HepG2 (cell line): Measurements from ENCODE around the gene CDC123. TPM values are rescaled to one million over a fixed set of nuclear protein-coding genes. Genes with fewer than 3 reads are reported as not detected.

Experiments
- ATAC-seq: fragments of 200-7000 bp; cut with Tn5 transposase; 3 replicates; pipeline ENCODE4 v1.9.1; 2020; ENCODE audit warnings: mild to moderate bottlenecking, moderate library complexity
- BruUV-seq: library from RNA; stranded (reverse); fragments of 400-500 nt; replicated peaks from 2 replicates; lab custom pipeline; 2021; lab: Mats Ljungman, UMichigan
- CTCF ChIA-PET: fragments of 300-600 bp; formaldehyde crosslinking; extraction: SDS; loops from one replicate; lab custom pipeline; 2021; ENCODE audit warnings: low total read pairs, inconsistent platforms, low intra/inter-chr PET ratio; lab: Yijun Ruan, JAX
- POLR2A ChIA-PET: fragments of 350-600 bp; sonication (Branson Sonifier 250); formaldehyde crosslinking; loops from one replicate; lab custom pipeline; 2020; ENCODE audit warnings: antibody characterized with exemption, inconsistent platforms; lab: Yijun Ruan, JAX
- DNase-seq: peaks from one replicate; pipeline ENCODE4 v3.0.0-alpha.2; 2015; ENCODE audit warnings: low spot score
- FAIRE-seq: peaks from 3 replicates; lab custom pipeline; 2011; peaks lifted over from hg19 to GRCh38; lab: Jason Lieb, UNC
- H2AFZ ChIP-seq: one replicate; pipeline ENCODE4 v1.6.1; 2011; ENCODE audit warnings: low read length, inconsistent platforms
- H3K27ac ChIP-seq: fragments of 300-600 bp; 3 replicates; pipeline ENCODE4 v1.8.0; 2011; ENCODE audit warnings: mixed run types, mild to moderate bottlenecking, mixed read lengths, low read length, inconsistent platforms; ENCODE audit not compliant: insufficient read depth; ENCODE audit errors: extremely low read length
- H3K27me3 ChIP-seq, 2 experiments: fragments of 200-600 bp in 1 of 2; 2 replicates in 1 of 2; 3 replicates in 1 of 2; pipeline versions ENCODE4 v1.6.0 to v1.8.0; 2011; ENCODE audit warnings: low read length in 2 of 2, mild to moderate bottlenecking in 2 of 2, moderate library complexity in 2 of 2, inconsistent platforms in 1 of 2; ENCODE audit not compliant: insufficient read depth in 2 of 2, control insufficient read depth in 1 of 2
- H3K36me3 ChIP-seq, 2 experiments: fragments of 200-600 bp in 1 of 2; replicated peaks in 1 of 2; 2 replicates in 1 of 2; 3 replicates in 1 of 2; pipeline versions ENCODE4 v1.5.1 to v1.8.0; 2011; ENCODE audit warnings: low read length in 2 of 2, inconsistent platforms in 1 of 2; ENCODE audit not compliant: insufficient read depth in 2 of 2, control insufficient read depth in 1 of 2
- H3K4me1 ChIP-seq: 2 replicates; pipeline ENCODE4 v1.5.1; 2012; ENCODE audit warnings: low read length, inconsistent platforms; ENCODE audit not compliant: insufficient read depth
- H3K4me2 ChIP-seq: 2 replicates; pipeline ENCODE4 v1.6.0; 2011; ENCODE audit warnings: low read depth, low read length, inconsistent platforms
- H3K4me3 ChIP-seq, 3 experiments: fragments of 200-600 bp in 1 of 3; sonication (generic), shearing (Covaris generic) in 1 of 3; replicated peaks in 1 of 3; 2 replicates each; pipeline ENCODE4 v1.5.1; 2011 to 2016; ENCODE audit warnings: low read length in 3 of 3, inconsistent platforms in 2 of 3, low read depth in 2 of 3, mild to moderate bottlenecking in 2 of 3, control low read depth in 1 of 3, mixed read lengths in 1 of 3; ENCODE audit not compliant: insufficient read depth in 1 of 3
- H3K79me2 ChIP-seq: one replicate; pipeline ENCODE4 v1.6.1; 2011; ENCODE audit warnings: low read length, inconsistent platforms; ENCODE audit not compliant: insufficient read depth
- H3K9ac ChIP-seq: 2 replicates; pipeline ENCODE4 v1.6.0; 2011; ENCODE audit warnings: mild to moderate bottlenecking, low read depth, low read length, inconsistent platforms; ENCODE audit not compliant: insufficient read depth
- H3K9me3 ChIP-seq: 2 replicates; pipeline ENCODE4 v1.5.1; 2012; ENCODE audit warnings: mild to moderate bottlenecking, low read length
- H4K20me1 ChIP-seq: 2 replicates; pipeline ENCODE4 v1.6.0; 2011; ENCODE audit warnings: inconsistent platforms, mild to moderate bottlenecking, low read length, moderate library complexity; ENCODE audit not compliant: insufficient read depth
- CEBPB ChIP-seq: IDR thresholded peaks from 2 replicates; pipeline ENCODE4 v1.6.1; 2011; ENCODE audit warnings: low read depth, low read length, improper control_type of control experiment, borderline replicate concordance
- KDM2A ChIP-seq: sonication (generic); formaldehyde crosslinking; IDR thresholded peaks from 2 replicates; pipeline ENCODE4 v1.4.0; 2020; ENCODE audit warnings: low read depth, missing genetic modification reagents, borderline replicate concordance
- KLF11 ChIP-seq: IDR thresholded peaks from 2 replicates; pipeline ENCODE4 v1.6.1; 2016; ENCODE audit warnings: missing compliant biosample characterization
- NCOA1 ChIP-seq: sonication (generic); formaldehyde crosslinking; IDR thresholded peaks from 2 replicates; pipeline ENCODE4 v1.9.0; 2021; ENCODE audit warnings: missing genetic modification reagents
- NONO ChIP-seq, 2 experiments: fragments of 450-650 bp in 1 of 2; sonication (generic) in 1 of 2; formaldehyde crosslinking in 1 of 2; IDR thresholded peaks in 1 of 2; conservative IDR thresholded peaks in 1 of 2; 2 replicates each; pipeline versions ENCODE4 v1.6.1 to v1.8.0; 2017 to 2022; ENCODE audit warnings: mild to moderate bottlenecking in 1 of 2, missing genetic modification reagents in 1 of 2, moderate library complexity in 1 of 2
- PHF21A ChIP-seq: sonication (generic); formaldehyde crosslinking; IDR thresholded peaks from 2 replicates; pipeline ENCODE4 v1.5.0; 2020; ENCODE audit warnings: mild to moderate bottlenecking, missing genetic modification reagents
- REL ChIP-seq: sonication (generic); formaldehyde crosslinking; conservative IDR thresholded peaks from 2 replicates; pipeline ENCODE4 v1.8.0; 2022; ENCODE audit warnings: mild to moderate bottlenecking, missing genetic modification reagents, moderate library complexity
- USF2 ChIP-seq, 2 experiments: sonication (generic) in 1 of 2; formaldehyde crosslinking in 1 of 2; IDR thresholded peaks; 2 replicates each; pipeline versions ENCODE4 v1.5.1 to v1.6.1; 2011 to 2020; ENCODE audit warnings: borderline replicate concordance in 1 of 2, low read depth in 1 of 2, low read length in 1 of 2, mild to moderate bottlenecking in 1 of 2, missing genetic modification reagents in 1 of 2, moderate library complexity in 1 of 2
- ZBTB14 ChIP-seq: sonication (generic); formaldehyde crosslinking; IDR thresholded peaks from 2 replicates; pipeline ENCODE4 v1.4.0; 2020; ENCODE audit warnings: missing genetic modification reagents
- ZNF121 ChIP-seq: sonication (generic); formaldehyde crosslinking; IDR thresholded peaks from 2 replicates; pipeline ENCODE4 v1.5.0; 2020; ENCODE audit warnings: mild to moderate bottlenecking, missing genetic modification reagents
- ZNF124 ChIP-seq: sonication (generic); formaldehyde crosslinking; IDR thresholded peaks from 2 replicates; pipeline ENCODE4 v1.4.0; 2020; ENCODE audit warnings: missing genetic modification reagents
- ZNF530 ChIP-seq: sonication (generic); formaldehyde crosslinking; IDR thresholded peaks from 2 replicates; pipeline ENCODE4 v1.5.0; 2020; ENCODE audit warnings: low read depth, mild to moderate bottlenecking, missing genetic modification reagents
- ZNF569 ChIP-seq: sonication (generic); formaldehyde crosslinking; IDR thresholded peaks from 2 replicates; pipeline ENCODE4 v1.5.0; 2020; ENCODE audit warnings: mild to moderate bottlenecking, missing genetic modification reagents, moderate library complexity, borderline replicate concordance
- ZNF703 ChIP-seq: sonication (generic); formaldehyde crosslinking; IDR thresholded peaks from 2 replicates; pipeline ENCODE4 v1.5.1; 2020; ENCODE audit warnings: missing genetic modification reagents, mild to moderate bottlenecking, moderate library complexity, borderline replicate concordance
- ZNF841 ChIP-seq: sonication (generic); formaldehyde crosslinking; IDR thresholded peaks from 2 replicates; pipeline ENCODE4 v1.8.1; 2023; ENCODE audit warnings: missing genetic modification reagents, borderline replicate concordance
- ZSCAN22 ChIP-seq: sonication (generic); formaldehyde crosslinking; IDR thresholded peaks from 2 replicates; pipeline ENCODE4 v1.4.0; 2020; ENCODE audit warnings: mild to moderate bottlenecking, missing genetic modification reagents
- WGBS: methylation state at CpG from one replicate; pipeline ENCODE4 v1.1.6; 2017; ENCODE audit warnings: low lambda C conversion rate; 5-methylcytosine and 5-hydroxymethylcytosine counted together
- in situ Hi-C: cut with HindIII; loops from 2 replicates; pipeline ENCODE4 v1.10.0; 2017; ENCODE audit warnings: low pct_unique_long_range_greater_than_20kb; ENCODE audit not compliant: extremely low pct_ligation_motif_present
- intact Hi-C: fragments of 100-400 bp; cut with micrococcal nuclease; formaldehyde crosslinking; loops from one replicate; pipeline ENCODE4 v1.10.0; 2022; ENCODE audit not compliant: unreplicated experiment
- polyA plus RNA-seq, 8 experiments: library from polyadenylated mRNA; depleted of rRNA in 3 of 8; stranded (reverse) in 7 of 8; unstranded in 1 of 8; fragments of >200 nt; fragmentation: Illumina TruSeq in 4 of 8; extraction: Trizol in 4 of 8; gene quantifications; 2 replicates each; pipeline versions ENCODE4 v1.2.1 to v1.2.3, GENCODE V29; 2011 to 2016; ENCODE audit warnings: low read depth in 4 of 8, missing spikeins in 1 of 8, mixed read lengths in 1 of 8; ENCODE audit not compliant: insufficient read depth in 1 of 8
- total RNA-seq, 5 experiments: library from RNA; depleted of rRNA; stranded (reverse); fragments of >200 nt; fragmentation: Illumina TruSeq; extraction: Trizol; gene quantifications; 2 replicates each; pipeline ENCODE4 v1.2.3, GENCODE V29; 2016; ENCODE audit warnings: low read depth in 1 of 5
- TF ChIP-seq, protein P1 (sequence below): sonication (generic); formaldehyde crosslinking; IDR thresholded peaks from 2 replicates; pipeline ENCODE4 v1.4.0; 2020; ENCODE audit warnings: low read depth, mild to moderate bottlenecking, missing genetic modification reagents

The CDC123 gene
- total and polyA plus RNA-seq, 2 of the 13 experiments (the other 11 are each of a cell fraction or from before 2014, with no cell fraction given) = 63.3 to 153 TPM

DNA sequence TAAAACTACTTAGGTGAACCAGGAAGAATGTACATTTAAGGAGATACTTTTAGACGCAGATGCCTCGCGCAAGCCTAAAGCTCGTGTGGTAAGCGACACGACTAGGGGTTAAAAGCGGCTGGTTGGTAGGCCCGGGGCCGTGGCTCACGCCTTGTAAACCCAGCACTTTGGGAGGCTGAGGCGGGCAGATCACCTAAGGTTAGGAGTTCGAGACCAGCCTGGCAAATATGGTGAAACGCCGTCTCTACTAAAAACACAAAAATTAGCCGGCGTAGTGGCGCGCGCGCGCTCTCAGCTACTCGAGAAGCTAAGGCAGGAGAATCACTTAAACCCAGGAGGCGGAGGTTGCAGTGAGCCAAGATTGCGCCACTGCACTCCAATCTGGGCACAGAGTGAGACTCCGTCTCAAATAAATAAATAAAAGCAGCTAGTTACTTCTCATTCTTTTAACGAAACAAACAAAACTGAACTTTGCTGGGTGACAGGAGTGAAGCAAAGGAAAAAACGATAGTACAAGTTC is 1.2 kb upstream of the CDC123 start (continued):
- TF ChIP-seq ZNF569 (CRISPR knock-in tag) (no peak), ZBTB14 (CRISPR knock-in tag) (no peak), ZNF530 (CRISPR knock-in tag) (no peak), PHF21A (CRISPR knock-in tag) (no peak), CEBPB (0 out of 2 replicates have a peak, but pooled peaks have one; percentile 24), NONO (IDR thresholded peaks at IDR 0.05) (no peak), NONO (CRISPR knock-in tag; conservative IDR thresholded peaks at IDR 0.05) (no peak), KLF11 (CRISPR knock-in tag) (no peak), NCOA1 (CRISPR knock-in tag) (no peak), ZSCAN22 (CRISPR knock-in tag) (no peak)

- peak; percentile 17 for ATAC-seq
- Histone ChIP-seq H3K36me3 (peaks cover 3 to 11% of the 10 kb centered on the region in 2 experiments; a peak in 4 of 5 replicates), H4K20me1 (no peaks in the 10 kb centered on the region), H3K4me2 (peak overlapping the region; percentile 79), H3K27me3 (no peaks in the 10 kb centered on the region; a peak in 1 of 5 replicates), H2AFZ (peak overlapping the region; percentile 57), H3K4me1 (peaks cover 51% of the 10 kb centered on the region), H3K9me3 (no peaks in the 10 kb centered on the region), H3K9ac (peak overlapping the region; percentile 95), H3K79me2 (peaks cover 74% of the 10 kb centered on the region), H3K4me3 (peak overlapping the region; percentile 87 to 94 (median 91)), H3K27ac (peak overlapping the region; percentile 92)
- intact Hi-C loops (no loop called here), in situ Hi-C loops (no loop called here)
- no TSS peak for BruUV-seq
- no peak for FAIRE-seq
- CTCF ChIA-PET = no interaction called here
- POLR2A ChIA-PET = interaction anchor here (1.3 kb wide), 1 partner anchor 152 kb away, joined by 8 read pairs; the partner anchor contains the start of gene UPF2
- DNase-seq = no peak
- 1% methylated on average over 12 of the region's 12 CpGs for WGBS
- TF ChIP-seq ZNF124 (CRISPR knock-in tag) (0 out of 2 replicates have a peak, but pooled peaks have one; percentile 18), ZNF703 (no peak), ZNF121 (CRISPR knock-in tag) (no peak), REL (CRISPR knock-in tag) (no peak), KDM2A (CRISPR knock-in tag) (no peak), ZNF841 (CRISPR knock-in tag) (0 out of 2 replicates have a peak, but pooled peaks have one; percentile 43), USF2 (IDR thresholded peaks at IDR 0.05; ENCODE audit: low read depth, low read length) (no peak), USF2 (CRISPR knock-in tag; IDR thresholded peaks at IDR 0.05; ENCODE audit: borderline replicate concordance) (no peak)
- TF ChIP-seq, protein P1, sequence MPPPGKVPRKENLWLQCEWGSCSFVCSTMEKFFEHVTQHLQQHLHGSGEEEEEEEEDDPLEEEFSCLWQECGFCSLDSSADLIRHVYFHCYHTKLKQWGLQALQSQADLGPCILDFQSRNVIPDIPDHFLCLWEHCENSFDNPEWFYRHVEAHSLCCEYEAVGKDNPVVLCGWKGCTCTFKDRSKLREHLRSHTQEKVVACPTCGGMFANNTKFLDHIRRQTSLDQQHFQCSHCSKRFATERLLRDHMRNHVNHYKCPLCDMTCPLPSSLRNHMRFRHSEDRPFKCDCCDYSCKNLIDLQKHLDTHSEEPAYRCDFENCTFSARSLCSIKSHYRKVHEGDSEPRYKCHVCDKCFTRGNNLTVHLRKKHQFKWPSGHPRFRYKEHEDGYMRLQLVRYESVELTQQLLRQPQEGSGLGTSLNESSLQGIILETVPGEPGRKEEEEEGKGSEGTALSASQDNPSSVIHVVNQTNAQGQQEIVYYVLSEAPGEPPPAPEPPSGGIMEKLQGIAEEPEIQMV (CRISPR knock-in tag) = no peak
Measured at GRCh38 chr10:12195281-12195602, 746 bp upstream of the CDC123 start.
